NOMO-1 treated with DMSO at 0.1 percent for 48 hours (cell line): Measurements from ENCODE around the gene LANCL3.
"Not testable (repeated sequence)": the region's sequence is repeated elsewhere in the genome, so short reads cannot be mapped to it uniquely, and the experiment has no call there.

Source experiments
- DNase-seq: peaks from one replicate; lab custom pipeline; 2025; ENCODE audit not compliant: unreplicated experiment; lab: John Stamatoyannopoulos, UW

The LANCL3 gene

DNA sequence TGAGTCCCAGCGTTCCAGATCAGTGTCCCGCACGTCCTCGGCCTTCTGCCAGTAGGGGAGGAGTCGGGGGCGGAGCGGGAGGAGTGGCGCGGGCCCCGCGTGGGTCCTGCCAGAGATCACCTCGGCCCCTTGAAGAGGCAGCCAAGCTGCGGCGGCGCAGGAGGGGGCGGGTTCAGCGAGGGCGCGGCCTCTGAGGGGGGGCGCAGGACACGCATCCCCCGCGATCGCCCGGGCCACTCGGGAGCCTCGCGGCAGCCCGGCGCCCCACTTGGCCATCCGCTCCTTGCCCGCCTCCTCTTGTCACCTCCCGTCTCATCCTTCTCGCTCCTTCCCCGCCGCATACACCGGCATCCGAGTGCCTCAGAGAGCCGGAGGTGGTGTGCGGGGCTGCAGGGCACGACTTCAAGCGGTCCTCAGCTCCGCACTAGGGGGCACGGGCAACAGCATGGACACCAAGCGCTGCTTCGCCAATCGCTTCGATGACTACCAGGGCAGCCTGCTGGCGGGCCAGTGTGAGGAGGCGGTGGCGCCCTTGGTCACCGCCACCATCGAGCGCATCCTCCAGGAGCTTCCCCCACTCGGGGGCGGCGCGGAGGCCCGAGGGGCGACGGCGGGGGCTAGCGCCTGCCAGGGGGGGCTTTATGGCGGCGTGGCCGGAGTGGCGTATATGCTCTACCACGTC is at the start of gene LANCL3:
LANCL3 (plus strand) TSS at position 236 of the 682 bp plus-strand sequence; CDS start at position 446, 210 bp downstream.
- not testable (repeated sequence) for DNase-seq

- DNase-seq, result not testable (repeated sequence)
Measured at GRCh38 chrX:37523673-37524072, 47.8 kb upstream of the LANCL3 start.

DNA sequence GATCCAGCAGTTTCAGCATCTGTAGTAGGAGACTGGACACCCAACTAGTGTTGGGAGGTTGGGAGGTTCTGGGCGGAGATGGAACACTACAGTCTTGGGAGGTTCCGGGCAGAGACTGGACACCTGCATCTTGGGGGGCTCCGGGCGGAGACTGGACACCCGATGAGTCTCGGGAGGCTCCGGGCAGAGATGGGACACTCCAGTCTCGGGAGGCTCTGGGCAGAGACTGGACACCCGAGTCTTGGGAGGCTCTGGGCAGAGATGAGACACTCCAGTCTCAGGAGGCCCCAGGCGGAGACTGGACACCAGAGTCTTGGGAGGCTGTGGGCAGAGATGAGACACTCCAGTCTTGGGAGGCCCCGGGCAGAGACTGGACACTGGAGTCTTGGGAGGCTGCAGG is 29.5 kb upstream of the LANCL3 start:
- DNase-seq, result no peak

DNA sequence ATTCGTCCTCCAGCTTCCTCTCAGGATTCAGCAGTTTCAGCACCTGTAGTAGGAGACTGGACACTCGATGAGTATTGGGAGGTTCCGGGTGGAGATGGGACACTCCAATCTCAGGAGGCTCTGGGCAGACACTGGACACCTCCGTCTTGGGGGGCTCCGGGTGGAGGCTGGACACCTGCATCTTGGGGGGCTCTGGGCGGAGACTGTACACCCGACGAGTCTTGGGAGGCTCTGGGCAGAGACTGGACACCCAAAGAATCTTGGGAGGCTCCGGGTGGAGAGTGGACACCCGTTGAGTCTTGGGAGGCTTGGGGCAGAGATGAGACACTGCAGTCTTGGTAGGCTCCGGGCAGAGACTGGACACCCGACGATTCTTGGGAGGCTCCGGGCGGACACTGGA is 28.7 kb upstream of the LANCL3 start:
- DNase-seq, result no peak

GRCh38 chrX:37543324-37543723 is 28.1 kb upstream of the LANCL3 start:
- no peak for DNase-seq

- not testable (repeated sequence) for DNase-seq
Measured at GRCh38 chrX:37544531-37544930, 26.9 kb upstream of the LANCL3 start.

GRCh38 chrX:37545066-37545465 is 26.4 kb upstream of the LANCL3 start:
- DNase-seq, result no peak

DNA sequence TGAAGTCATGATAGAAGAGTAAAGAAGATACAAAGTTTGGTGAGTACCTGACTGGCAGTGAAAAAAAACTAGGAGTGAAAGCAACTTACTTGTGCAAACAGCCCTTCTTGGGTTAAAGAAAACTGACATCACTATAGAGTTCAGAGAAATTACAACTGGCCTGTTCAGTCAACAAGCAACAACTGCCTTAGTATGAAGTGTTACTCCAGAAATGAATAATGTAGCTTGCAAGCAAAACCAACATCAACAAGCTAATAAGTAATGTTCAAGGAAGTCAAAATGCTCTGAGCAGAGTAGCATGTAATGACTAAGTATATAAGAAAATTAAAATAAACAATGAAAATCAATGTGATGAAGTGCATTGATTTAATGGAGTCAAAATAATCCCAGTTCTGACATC is 21.8 kb upstream of the LANCL3 start:
- not testable (repeated sequence) for DNase-seq

- no peak for DNase-seq
Measured at GRCh38 chrX:37553476-37553875, 18.0 kb upstream of the LANCL3 start.

DNA sequence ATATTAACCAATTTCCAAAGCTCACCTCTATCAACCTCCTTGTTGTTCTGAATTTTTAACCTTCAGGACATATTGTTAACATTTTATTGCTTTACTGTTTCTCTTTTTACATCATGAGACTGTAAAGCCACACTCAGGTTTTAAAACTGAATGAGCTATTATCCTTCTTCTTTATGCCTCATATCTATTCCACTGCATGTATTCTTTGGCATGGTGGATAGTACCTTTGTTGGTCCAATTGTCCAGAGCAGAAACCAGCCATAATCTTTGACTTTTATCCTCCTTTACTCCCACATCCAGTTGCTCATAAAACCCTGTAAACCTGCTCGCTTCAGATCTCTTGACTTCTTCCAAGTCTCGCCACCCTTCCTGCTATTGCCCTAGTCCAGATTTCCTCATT is 6.2 kb upstream of the LANCL3 start:
- not testable (repeated sequence) for DNase-seq

GRCh38 chrX:37570349-37570748 is 1.1 kb upstream of the LANCL3 start:
- not testable (repeated sequence) for DNase-seq

DNA sequence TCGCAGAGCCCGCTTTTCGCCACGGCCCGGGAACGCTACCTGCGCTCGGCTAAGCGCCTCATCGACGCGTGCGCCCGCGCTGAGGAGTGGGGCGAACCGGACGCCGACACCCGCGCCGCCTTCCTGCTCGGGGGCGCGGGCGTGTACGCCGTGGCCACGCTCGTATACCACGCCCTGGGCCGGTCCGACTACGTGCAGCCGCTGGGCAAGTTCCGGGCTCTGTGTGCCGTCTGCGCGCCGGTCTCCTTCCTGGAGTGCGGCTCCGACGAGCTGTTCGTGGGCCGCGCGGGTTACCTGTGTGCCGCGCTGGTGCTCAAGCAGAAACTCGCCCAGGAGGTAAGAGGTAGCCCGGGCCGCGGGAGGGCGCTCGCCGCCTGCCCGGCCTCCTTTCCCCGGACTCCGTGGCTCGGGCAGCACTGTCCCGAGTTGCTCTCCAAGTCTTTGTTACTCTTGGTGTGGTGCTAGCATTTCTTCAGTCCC is 687 bp downstream of the LANCL3 start:
- peak; percentile 20 for DNase-seq

- peak; percentile 11 for DNase-seq
Measured at GRCh38 chrX:37573121-37573520, 1.7 kb downstream of the LANCL3 start.

DNA sequence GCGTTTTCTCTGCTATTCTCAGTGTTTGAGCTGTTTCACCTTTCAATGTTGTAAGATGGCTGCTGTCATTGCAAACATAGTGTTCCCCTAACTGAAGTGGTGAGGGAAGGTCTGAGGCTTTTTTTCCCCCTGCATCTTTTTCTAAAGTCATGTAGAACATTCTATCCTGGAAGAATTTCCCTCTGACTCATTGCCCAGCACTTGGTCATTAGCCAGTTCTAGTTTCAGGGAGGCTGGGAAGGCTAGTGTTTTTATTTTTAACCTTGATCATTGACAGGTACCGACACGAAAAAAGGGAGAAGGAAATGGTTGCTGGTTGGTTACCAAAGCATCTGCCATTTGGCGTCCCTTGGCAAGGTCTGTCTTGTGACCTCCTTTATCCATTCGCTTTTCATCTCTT is 6.6 kb downstream of the LANCL3 start:
- DNase-seq, result no peak

DNA sequence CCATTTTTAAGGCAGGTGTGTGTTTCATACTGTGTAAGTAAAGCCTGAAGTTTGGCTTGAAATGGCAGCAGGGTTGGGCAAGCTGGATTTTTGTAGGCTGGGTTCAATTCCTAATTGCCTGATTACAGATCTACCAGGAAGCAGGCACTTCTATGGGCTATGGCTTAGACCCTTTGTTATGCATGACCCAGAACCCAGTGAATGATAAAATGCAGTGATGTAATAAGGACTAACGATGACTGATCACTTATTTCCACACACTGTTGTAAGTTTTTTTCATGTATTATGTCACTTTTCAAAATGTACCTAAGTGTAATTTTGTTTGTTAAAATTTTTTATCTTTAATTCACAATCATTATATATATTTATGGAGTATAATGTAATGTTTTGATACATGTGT is 8.6 kb downstream of the LANCL3 start:
- no peak for DNase-seq

DNA sequence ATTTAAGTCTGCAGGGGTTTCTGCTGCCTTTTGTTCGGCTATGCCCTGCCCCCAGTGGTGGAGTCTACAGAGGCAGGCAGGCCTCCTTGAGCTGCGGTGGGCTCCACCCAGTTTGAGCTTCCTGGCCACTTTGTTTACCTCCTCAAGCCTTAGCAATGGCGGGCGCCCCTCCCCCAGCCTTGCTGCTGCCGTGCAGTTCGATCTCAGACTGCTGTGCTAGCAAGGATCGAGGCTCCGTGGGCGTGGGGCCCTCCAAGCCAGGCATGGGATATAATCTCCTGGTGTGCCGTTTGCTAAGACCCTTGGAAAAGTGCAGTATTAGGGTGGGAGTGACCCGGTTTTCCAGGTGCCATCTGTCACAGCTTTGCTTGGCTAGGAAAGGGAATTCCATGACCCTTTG is 15.9 kb downstream of the LANCL3 start:
- not testable (repeated sequence) for DNase-seq

- DNase-seq, result no peak
Measured at GRCh38 chrX:37590047-37590446, 18.6 kb downstream of the LANCL3 start.

- DNase-seq, result peak; percentile 55
Measured at GRCh38 chrX:37594755-37595382, 23.4 kb downstream of the LANCL3 start.

DNA sequence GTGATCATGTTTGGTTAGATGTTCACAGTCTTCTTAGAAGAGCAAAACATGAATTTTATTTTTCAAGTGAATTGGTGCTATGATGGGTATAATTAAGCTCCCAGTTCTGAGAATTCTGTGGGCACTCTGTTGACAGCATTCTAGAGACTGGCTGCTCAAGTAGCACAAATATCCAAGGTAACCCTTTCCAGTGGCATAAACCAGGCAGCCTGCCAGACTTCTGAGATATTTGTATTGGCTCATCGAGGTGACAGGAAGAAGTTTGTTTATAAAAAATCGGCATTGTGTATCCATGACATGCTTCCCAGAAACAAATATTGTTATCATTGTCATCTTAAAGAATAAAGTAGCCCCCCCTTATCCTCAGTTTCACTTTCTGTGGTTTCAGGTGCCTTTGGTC is 28.3 kb downstream of the LANCL3 start:
- DNase-seq, result no peak

- DNase-seq, result no peak
Measured at GRCh38 chrX:37603938-37604409, 32.5 kb downstream of the LANCL3 start.

DNA sequence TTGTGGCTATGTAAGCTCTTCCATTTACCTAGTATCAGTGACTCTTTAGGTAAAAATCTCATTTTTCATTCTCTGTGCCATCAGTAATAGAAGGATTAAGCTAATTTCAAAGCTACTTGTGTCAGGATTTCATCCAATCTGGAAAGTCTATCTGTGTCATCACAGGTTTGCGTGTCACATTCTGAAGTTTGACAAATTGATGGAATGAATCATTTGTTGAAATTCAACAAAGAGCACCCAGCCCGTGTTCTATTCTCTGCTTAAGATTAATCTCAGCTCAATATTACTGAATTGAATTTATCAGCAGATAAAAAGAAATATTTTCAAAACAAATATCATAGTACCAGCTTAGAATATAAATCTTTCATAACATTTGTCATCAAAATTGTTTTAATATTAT is 35.8 kb downstream of the LANCL3 start:
- no peak for DNase-seq

DNA sequence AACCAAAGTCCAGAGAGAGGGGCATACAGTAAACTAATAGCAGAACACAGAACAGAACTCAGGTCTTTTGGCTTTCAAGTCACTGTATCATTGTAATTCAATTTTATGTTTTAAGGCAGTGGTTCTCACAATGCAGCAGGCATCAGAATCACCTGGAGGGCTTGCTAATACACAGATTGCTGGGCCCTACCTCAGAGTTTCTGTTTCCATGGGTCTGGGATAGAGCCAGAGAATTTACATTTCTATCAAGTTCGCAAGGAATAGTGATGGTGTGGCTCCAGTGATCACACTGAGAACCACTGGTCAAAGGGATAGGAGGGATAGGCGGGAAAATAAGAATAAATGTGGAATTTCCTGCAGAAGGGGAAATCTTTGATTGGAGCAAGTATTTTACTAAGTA is 36.7 kb downstream of the LANCL3 start:
- DNase-seq, result no peak
